Measurements from ENCODE around the gene WWC1. TPM values are rescaled to one million over a fixed set of nuclear protein-coding genes. Genes with fewer than 3 reads are reported as not detected.

WWC1 gene
- total RNA-seq, 1 donor: 0.10 TPM

DNA sequence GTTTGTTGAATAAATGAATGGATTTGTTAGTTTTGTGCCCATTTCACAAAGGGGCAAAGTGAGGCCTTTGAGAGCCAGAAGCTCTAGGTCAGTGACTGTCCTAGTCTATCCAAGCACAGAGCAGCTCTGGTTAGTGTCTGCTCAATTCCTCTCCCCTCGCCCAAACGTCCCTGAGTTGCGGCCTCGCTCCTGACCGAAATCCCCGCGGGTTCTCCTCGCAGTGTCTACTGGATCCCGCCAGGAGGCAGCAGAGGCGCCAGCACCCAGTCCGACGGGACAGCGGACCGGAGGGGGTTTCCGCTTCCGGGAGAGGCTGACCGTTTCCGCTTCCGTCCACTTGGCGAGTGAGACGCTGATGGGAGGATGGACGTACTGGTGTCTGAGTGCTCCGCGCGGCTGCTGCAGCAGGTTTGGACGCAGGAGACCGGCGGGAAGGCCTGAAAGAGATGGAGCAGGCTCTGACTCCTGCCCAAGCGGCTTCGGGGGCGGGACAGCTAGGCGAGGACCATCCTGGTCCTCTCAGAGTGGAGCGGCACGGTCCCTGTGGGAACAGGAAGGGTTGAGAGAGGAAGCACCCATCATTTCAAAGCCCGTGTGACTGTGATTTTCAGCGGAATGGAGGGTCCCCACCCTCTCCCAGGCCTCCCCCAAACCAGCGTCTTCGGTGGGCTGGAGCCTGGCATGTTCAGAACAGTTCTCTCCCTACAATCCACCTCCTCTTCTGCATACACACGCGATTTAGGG, 194.9 kb downstream of the WWC1 start, which contains the start of gene RARS1:
RARS1 (plus strand) TSS at position 336 of the 744 bp plus-strand sequence; CDS start at position 364, 28 bp downstream.
- Histone ChIP-seq H3K27me3 (ENCODE audit: insufficient read depth, low read length) (no peaks in the 10 kb centered on the region), H3K4me3 (ENCODE audit: low read length) (peak within 1 kb of the TSS; percentile 79), H3K9me3 (ENCODE audit: low read depth, low read length) (no peaks in the 10 kb centered on the region), H3K4me1 (ENCODE audit: insufficient read depth, low read length) (peaks cover 10% of the 10 kb centered on the region)

DNA sequence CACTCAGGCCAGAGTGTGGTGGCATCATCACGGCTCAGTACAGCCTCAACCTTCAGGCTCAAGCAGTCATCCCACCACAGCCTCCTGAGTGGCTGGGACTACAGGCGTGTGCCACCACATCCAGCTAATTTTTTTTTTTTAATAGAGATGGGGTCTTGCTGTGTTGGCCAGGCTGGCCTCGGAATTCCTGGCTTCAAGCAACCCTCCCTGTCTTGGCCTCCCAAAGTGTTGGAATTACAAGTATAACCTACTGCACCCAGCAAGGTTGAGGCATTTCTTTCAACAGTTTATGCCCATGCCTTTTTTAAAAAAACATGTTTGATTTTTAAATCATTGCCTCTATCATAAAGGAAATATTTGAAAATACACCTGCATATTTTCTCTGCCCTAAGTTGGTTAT, 197.6 kb downstream of the WWC1 start:
- Histone ChIP-seq H3K9me3 (ENCODE audit: low read depth, low read length) (no peaks in the 10 kb centered on the region), H3K4me1 (ENCODE audit: insufficient read depth, low read length) (peaks cover 10% of the 10 kb centered on the region), H3K4me3 (ENCODE audit: low read length) (no peak overlapping the region), H3K27me3 (ENCODE audit: insufficient read depth, low read length) (no peaks in the 10 kb centered on the region)

DNA sequence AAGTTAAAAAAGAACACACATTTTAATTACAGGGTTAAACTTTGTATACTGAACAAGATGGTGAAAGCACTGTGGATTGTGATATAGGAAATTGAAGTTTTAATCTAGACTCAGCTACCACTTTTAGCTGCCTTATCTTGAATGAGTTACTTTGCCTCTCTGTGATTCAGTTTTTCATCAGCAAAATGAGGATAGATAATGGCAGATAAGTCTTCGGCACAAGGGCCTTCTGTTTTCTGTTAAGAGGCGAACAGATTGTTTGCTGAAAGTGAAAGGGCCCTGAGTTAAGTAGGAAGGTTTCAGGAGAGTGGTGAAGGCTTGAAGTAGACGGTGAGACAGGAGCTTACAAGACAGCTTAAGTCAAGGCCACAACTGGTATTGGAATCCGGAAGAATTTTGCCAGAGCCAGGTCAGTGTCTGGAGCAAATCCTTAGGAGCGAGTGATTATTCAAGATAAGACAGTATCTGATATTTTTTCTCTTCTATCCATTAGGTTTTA, 202.7 kb downstream of the WWC1 start:
- no peaks in the 10 kb centered on the region for H3K9me3 ChIP-seq (ENCODE audit: low read depth, low read length)
- H3K4me1 ChIP-seq (ENCODE audit: insufficient read depth, low read length): no peaks in the 10 kb centered on the region
- no peak overlapping the region for H3K4me3 ChIP-seq (ENCODE audit: low read length)
- H3K27me3 ChIP-seq (ENCODE audit: insufficient read depth, low read length): no peaks in the 10 kb centered on the region

DNA sequence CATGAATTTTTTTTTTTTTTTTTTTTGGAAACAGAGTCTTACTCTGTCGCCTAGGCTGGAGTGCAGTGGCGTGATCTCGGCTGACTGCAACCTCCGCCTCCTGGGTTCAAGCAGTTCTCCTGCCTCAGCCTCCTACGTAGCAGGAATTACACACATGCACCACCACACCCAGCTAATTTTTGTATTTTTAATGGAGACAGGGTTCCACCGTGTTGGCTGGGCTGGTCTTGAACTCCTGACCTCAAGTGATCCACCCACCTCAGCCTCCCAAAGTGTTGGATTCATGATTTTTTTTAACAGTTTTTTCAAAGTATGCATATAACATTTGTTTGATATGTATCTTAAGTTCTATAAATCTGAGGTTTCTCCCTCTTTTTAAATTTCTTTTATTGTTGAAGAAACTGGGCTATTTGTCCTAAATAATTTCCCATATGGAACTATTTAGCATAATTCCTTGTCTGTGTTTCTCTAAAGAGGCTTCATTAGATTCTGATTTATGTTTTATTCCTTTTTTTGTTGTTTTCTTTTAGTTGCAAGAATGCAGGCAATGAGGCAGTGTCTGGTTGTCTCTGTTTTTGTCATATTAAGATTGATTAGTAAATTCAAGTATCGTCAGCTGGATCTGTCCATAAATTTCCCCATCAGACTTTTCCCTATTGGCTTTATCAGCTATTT, 211.3 kb downstream of the WWC1 start:
- Histone ChIP-seq H3K27me3 (ENCODE audit: insufficient read depth, low read length) (no peaks in the 10 kb centered on the region), H3K4me3 (ENCODE audit: low read length) (no peak overlapping the region), H3K4me1 (ENCODE audit: insufficient read depth, low read length) (no peaks in the 10 kb centered on the region), H3K9me3 (ENCODE audit: low read depth, low read length) (no peaks in the 10 kb centered on the region)

DNA sequence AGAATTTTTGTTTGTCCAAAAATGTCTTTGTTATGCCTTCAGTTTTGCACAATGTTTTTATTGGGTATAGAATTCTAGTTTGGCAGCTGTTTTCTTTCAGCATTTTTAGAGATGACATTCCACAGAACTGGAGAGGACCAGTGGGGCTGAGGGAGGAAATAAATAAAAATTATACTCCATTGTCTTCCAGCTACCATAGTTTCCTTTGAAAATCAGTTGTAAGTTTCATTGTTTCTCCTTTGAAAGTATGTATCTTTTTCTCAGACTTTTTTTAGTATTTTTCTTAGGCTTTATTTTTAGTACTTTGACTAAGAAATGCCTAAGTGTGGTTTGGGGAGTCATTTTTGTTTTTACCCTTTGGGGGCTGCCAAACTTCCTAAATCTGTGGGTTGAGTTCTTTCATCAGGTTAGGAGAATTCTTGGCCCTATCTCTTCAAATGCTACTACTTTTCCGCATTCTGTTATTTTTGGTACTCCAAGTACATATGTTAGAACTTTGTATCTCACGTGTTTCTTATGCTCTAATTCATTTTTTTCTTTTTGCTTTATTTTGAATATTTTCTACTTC, 222.5 kb downstream of the WWC1 start:
- H3K4me1 ChIP-seq (ENCODE audit: insufficient read depth, low read length): no peaks in the 10 kb centered on the region
- peaks cover 12% of the 10 kb centered on the region for H3K9me3 ChIP-seq (ENCODE audit: low read depth, low read length)
- no peaks in the 10 kb centered on the region for H3K27me3 ChIP-seq (ENCODE audit: insufficient read depth, low read length)

More for the DNA sequence above, 222.5 kb downstream of the WWC1 start:
- H3K4me3 ChIP-seq (ENCODE audit: low read length): no peak overlapping the region

Other genes with a start within 250 kb of the WWC1 start
- gene RARS1, start 194.8 kb downstream of the WWC1 start, total RNA-seq: 194 TPM
- not detected for gene FBLL1, start 237.7 kb downstream of the WWC1 start, total RNA-seq

Data from mononuclear cell (primary cell).